Right lung (tissue), 5 donors: ENCODE measurements around the gene BMPER. TPM values are rescaled to one million over a fixed set of nuclear protein-coding genes. Genes with fewer than 3 reads are reported as not detected.

Experiments used
- DNase-seq, 2 donors: peaks; one replicate each; pipeline ENCODE4 v3.0.0-alpha.2; 2013
- polyA plus RNA-seq, 5 donors: library from polyadenylated mRNA; unstranded; fragments of 120-200 nt; gene quantifications; one replicate each; pipeline versions ENCODE4 v1.2.1 to v1.2.3, GENCODE V29; 2013; ENCODE audit warnings: inconsistent platforms in 1 of 5, low replicate concordance in 1 of 5; ENCODE audit not compliant: insufficient read length in 5 of 5, insufficient read depth in 1 of 5

BMPER gene
- polyA plus RNA-seq, 5 donors = 34.9 to 51.2 (median 41.7) TPM

DNA sequence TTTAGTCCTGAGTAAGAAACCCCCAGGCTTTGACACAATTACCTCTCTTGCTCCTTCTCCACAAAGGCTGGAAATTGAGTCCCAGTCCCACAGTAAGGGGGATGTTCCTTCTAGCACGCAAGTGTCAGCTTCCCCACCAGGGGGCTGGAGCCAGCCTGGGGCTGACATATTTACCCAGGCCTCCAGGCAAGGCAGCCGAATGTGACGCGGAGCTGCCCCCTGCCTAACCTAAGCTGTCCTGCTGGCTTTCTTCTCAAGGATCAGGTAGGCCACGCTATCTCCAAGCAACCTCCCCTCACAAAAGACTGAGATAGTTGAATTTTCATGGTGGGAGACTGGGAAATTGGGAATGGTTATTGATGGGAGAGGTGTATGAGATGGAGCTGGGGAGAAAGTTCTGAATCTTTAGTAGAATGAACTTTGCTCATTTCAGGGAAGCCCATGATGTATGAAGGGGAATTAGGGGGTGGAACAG lies 19.2 kb upstream of the BMPER start:
- DNase-seq = no peak

DNA sequence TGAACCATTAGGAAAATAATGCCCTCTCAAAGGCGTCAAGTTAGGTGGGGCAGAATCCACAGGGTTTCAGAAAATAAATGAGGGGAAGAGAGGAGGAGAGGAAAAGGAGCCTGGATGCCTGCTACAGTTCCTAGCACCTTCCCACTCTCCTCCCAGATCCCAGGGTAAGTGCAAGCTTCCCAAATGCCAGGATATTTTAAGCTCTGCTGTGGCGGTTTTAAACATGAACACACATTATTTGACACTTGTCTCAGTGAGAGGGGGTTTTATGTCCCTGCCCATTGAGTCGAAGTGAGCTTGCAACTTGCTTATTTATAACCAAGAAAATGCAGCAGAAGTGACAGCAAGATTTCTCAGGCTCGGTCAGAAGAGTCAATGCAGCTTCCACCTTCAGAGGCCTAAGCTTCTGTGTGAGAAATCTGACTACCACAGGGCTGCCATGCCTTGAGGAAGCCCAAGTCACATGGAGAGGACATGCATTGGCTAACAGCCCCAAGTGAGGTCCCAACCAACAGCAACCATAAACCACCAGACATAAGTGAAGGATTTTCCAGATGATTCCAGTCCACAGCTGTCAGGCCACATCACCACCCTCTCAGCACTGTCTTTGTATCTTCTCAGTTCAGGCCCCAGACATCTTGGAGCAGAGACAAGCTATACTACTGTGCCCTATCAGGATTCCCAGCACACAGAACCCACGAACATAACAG lies 17.9 kb upstream of the BMPER start:
- no peak for DNase-seq

DNA sequence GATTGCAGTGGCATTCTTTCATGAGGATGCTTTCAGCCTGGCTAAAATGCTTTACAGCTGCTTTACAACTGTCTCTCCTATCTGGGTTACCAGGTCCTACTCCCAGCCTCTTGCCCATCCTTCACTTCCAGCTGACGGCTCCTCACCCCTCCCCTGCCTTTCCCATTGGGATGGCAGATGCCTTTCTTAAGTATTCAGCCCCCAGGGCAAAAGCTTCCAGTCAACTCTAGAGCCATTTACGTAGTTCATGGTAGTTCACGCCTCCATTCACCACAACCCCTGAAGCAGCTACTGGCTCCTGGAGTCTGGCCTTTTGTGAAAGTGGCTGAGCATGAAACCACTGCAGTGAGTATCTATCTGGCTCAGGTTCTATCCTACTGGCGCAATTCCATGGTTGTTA lies 17.2 kb upstream of the BMPER start:
- no peak for DNase-seq

DNA sequence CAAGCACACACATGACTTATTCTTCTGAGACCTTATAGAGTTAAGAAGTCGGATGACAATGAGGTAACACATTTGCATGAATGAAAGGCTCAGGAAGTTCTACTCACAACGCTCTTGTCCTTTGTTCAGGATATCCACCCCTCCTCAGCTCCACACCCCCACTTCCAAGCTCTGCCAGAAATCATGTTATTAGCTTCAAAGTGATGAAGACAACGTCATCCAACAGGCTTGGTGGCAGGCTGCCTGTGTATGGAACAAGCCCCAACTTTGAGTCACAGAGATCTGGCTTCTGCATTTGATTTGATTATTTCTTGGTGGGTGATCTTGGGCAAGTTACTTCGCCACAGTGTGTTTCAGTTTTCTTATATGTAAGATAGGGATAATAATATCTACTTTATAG lies 12.4 kb upstream of the BMPER start:
- DNase-seq = no peak

DNA sequence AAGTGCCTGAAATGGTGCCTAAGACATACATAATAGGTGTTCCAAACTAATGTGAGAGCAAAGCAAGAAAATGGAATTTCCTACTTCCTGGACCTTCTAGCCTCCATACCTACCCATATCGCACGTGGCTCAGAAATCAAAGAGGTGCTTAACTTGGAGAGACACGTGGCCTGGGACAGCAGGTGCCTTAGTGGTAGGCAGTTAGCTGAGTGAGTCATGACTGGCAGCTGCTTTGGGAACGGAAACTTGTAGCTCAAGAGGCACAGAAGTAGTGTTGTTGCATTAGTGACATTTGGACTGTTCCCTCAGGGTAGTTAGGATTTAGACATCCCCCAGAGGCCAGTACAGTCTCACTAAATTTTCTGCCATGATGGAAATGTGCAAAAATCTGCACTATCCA lies 12.0 kb upstream of the BMPER start:
- DNase-seq = no peak

DNA sequence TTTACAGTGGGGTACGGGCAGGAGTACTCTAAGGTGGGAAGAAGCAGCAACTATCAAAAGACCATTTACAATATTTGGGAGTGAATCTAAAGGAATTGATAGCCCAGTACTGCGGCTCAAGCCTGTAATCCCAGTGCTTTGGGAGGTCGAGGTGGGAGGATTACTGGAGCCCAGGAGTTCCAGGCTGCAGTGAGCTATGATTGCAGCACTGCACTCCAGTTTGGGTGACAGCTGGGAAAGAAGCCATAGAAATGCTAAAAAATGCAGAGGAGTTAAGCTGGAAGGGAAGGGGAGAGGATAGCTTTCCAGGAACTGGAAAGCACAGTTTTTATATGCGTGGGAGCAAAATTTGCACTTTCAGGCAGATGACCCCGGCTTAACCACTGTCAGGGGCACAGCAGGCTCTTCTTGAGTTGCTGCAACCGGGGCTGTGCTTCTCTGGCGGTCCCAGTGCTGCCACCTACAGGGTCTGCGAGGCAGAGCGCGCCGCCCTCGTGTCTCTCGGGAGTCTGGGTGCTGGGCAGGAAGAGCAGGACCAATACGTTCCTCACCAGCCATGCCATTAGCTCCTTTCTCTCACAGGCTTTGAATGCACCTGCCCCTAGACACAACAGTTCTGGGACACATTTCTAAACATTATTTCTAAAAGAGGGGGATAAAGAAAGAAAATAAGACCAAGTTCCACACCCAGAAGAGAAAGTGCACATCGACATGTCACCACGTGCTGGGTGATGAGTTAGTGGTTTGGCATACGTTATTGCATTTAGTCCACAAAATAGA lies 10.1 kb upstream of the BMPER start:
- DNase-seq = peak; percentile 73 to 78

DNA sequence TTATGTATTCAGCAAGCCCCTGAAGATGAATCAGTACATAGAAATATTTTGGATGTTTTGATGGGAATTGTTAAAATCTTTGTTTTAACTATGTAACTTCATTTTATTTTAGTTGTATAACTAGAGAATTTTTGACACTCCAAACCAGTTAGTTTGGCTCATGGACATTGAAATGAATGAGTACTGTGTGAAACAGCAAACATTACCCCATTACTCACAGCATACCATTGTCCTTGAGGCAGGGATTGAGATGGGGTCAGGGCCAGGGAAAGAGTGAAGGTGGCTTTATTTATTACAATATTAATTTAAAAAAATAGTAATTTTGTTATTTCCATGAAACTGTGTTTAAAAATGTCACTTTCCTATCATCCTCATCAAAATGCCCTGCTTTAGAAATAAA lies 4.8 kb upstream of the BMPER start:
- no peak for DNase-seq

DNA sequence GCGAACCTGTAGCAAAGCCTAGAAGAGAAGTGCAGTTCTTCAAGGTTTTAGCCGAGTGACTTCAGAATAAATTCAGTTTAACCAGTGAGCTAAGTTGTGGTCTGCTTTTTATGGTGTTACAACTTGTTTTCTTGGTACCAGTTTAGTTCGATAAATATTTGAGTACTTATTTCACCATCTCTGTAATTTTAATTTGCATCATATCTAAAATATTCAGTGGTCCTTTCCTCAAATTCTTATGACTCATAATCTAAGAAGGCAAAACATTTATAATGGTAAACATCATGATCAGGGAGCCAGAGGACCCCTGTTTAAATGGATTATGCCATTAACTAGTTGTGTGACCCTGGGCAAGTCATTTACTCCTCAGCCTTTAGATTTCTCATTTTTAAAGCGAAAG lies 4.1 kb upstream of the BMPER start:
- DNase-seq = no peak

DNA sequence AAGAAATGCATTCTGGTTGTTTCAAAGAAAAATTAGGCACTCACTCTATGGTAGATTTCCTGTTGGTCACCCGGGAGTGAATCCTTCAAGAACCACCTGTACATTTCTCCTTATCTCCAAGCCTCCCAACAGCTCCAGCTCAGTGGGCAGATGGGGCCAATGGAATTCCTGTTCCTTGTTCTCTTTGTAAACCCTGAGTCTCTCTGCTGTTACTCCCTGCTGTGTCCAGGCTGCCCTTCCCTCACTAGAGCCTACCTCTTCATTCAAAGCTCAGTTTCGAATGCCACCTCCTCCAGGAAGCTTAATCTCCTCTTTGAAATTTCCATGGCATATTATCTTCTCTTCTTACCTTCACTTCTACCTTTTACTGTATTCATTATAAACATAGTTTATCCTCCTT lies 3.5 kb upstream of the BMPER start:
- no peak for DNase-seq

DNA sequence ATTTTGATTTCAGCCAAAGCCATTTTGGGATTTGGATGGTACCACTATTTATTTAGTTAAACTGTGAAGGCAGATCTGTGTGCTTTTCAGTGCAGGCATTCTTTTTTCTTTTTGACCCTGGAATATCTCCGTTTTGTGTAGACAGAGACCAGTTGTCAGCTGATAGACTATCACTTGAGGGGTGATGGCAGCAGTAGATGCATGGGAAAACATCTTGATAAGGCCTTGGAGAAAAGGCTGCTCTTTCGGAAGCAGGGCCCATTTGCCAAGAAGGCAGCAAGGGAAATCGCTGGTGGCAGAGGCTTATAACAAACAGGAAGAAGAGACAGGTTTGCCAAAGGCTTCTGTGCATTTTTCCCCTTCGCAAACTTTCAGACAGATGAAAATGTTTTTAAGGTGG lies 2.6 kb upstream of the BMPER start:
- DNase-seq = no peak

DNA sequence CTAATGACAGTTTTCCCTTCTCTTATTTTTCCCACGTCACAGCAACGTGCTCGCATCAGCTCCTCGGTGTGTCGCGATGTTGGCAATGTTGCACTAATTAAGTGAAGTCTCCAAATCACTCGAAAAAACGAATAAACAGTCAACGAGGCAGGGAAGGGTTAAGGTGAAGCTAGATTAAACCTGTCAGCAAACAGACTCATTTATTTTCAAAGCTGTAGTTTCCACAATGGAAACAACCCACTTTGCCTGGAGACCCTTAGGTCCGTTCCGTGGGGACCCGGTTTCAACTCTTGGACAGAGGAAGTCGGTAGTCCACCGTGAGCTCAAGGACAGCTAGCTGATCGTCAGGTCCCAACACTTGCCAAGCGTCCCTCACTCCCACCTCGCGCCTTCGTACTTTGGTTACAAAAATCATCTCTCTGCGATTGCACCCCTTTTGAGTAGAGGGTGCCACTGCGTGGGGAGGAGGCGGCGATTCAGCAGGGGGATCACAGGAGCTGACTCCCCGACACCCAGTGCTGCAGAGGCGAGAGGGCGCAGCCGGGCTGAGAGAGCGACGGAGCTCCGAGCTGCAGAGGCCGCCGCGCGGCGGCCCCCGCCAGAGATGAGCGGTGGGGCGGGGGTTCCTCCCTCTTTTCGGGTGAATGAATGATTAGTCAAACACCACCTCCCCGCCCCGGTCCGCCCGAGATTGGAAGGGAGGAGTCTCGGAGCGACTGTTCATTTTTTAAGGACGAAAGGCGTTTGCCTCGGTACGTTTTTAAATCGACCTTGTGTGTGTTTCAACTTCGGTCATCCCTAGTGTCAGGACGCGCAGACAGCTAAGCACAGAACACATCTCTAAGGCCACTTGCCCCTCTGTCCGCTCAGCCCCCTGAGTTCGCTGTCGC lies 1.3 kb upstream of the BMPER start:
- peak; percentile 58 to 62 for DNase-seq

DNA sequence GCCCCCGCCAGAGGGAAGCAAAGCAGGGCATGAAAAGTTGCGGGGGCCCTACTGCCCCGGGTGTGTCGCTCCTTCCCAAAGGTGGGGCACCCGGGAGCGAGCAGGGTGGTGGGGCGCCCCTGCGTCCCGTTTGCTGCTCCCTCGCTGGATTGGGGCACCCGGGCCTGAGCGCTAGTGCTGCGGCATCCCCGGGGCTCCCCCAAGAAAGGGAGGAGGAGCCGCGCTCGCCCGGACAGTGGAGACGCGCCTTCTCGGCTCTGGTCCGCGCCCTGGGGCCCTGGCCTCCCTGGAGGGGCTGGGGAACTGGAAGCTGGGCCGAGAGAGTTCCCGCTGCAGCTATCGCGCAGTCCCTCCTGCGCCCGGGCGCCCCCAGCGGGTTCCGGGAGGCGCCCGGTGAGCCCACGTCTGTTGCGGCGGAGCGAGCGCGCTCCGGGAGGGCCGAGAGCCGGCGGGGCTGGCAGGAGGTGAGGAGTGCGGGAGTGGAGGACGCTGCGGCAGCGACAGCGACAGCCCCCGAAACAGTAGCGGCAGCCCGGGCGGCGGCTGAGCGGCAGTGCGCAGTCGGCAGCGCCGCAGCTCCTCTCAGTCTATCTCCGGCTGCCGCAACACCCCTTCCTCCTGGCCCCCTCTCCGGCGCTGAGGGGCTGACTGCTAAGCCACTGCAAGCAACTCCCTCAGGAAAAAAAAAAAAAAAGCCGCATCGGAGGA lies 504 bp upstream of the BMPER start:
- peak; percentile 68 to 78 for DNase-seq

DNA sequence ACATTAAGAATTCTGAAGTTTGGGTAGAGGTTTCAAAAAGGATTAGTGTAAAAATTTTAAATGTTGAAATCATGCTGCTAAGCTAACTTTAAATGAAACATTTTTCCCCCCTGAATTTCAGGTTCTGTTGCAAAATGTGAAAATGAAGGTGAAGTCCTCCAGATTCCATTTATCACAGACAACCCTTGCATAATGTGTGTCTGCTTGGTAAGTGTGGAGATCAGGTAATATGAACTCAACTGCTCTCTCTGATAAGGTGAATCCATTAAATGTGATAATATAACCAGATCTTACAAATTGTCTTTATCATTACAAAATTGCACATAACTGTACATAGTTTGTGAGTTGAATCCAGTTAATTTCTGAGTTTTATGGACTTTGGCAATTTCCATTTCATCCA lies 1.4 kb downstream of the BMPER start:
- DNase-seq = no peak

DNA sequence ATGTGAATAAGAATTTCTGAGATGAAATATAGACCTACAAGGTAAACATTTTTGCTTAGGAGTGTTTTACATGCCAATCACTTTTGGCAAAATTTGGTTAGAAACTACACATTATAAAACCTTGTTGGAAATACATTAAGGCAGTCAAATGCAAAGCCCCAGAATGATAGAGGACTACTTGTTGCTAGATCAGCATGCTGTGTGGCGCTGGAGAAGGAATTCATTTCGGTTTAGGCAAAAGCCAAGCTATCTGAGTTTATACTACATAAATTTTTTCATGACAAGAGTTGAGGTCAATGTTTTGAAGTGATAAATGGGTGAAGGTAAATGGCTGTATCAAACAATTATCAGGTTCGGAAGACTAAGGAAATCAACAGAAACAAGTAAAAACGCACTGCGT lies 2.3 kb downstream of the BMPER start:
- no peak for DNase-seq

DNA sequence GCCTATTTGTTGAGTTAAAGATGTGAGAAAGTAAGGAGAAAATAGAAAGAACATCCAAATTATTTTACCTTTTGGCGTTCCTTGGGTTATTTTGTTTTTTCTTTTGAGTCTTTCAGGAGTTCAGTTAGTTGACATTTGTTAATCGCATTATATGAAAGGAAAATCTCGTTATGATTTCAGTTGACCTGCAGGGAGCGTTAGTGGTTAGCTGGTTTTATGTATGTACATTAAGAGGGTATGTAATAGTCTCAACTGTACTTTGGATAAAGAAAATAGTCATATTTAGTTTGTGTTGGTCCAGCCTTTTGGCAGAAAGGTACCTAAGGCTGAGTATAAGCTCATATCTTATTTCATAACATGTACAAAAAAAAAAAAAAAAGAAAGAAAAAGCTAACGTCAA lies 4.0 kb downstream of the BMPER start:
- no peak for DNase-seq

DNA sequence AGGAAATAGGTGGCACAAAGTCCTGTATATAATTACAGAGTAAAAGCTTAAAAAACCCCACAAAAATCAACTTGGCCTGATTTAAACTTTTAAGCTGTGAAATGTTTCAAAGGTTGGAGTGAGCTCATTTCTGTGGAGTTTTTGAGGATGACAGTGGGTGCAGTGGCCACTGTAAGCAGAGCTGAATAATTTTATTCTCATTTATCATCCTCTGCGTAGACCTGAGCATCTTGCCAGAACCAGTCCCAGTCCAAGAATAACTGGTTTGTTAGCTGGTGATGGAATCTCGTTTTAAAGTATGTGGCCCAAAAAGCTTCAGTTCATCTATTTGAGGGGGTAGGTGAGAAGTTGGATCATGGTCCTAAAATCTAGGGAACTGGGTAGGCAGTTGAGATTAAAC lies 4.4 kb downstream of the BMPER start:
- DNase-seq = no peak

DNA sequence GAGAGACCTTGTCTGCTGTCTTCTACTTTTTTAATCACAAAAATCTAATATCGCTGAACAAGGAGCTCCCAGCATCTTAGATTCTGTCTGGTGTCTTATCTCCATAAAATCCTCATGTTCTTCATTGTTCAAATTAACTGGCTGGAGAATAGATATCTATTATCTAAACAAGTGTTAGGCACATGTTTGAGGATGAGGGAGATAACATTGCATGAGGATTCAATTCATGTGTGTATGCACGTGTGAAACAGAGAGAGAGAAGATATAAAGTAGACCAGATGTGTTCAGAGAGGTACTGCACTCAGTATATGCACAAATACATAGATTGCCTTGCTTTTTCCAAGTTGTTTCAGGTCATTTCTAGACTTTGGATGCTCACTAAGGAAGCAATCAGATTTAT lies 5.4 kb downstream of the BMPER start:
- DNase-seq = no peak

DNA sequence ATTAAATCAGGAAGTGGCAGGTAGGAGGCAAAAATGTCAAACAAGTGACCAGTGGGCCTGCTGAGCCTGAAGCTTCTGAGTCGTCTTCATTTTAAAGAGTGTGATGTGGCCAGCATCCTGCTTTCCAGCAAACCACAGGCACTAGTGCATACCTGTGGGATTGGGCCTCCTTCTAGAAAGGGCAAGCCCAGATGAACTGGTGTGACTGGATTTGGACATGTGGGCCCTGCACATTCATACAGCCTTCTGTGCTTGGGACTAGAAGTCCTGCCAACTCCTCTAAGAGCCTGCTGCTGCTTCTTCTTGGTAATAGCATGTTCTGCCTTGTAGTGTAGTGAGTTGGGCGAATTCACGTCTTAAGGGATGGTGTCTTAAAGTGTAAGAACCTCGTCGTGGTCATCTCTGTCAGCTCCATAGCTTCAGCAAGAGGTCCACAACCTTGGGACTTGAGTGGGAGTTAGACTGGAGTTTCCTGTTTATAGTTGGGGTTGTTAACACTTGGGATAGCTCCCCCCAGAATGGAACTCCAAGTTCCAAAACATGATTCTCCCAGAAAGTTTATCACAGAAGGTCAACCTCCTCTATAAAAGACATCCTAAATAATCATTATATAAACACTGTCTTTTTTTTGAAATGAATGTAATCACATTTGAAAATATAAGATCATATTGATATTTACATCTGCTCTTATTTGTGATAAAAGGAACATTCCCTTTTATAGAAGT lies 11.2 kb downstream of the BMPER start:
- no peak for DNase-seq

DNA sequence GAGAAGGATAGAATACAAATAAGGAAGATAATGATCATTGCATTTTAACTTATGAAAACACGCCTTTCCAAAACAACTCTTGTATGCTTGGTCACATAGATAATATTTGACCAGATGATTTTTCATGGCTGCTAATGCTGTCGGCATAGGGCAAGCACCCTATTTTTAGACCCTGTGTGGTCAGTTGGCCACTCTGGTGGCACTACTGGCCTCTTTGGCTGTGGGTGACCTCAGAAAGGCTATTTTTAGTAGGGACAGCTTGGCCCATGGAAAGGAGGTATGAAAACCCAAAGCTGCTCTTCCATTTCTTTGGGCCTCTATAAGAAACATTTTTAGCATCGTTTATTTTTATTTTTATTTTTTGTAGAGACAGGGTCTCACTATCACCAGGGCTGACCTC lies 12.3 kb downstream of the BMPER start:
- DNase-seq = no peak

DNA sequence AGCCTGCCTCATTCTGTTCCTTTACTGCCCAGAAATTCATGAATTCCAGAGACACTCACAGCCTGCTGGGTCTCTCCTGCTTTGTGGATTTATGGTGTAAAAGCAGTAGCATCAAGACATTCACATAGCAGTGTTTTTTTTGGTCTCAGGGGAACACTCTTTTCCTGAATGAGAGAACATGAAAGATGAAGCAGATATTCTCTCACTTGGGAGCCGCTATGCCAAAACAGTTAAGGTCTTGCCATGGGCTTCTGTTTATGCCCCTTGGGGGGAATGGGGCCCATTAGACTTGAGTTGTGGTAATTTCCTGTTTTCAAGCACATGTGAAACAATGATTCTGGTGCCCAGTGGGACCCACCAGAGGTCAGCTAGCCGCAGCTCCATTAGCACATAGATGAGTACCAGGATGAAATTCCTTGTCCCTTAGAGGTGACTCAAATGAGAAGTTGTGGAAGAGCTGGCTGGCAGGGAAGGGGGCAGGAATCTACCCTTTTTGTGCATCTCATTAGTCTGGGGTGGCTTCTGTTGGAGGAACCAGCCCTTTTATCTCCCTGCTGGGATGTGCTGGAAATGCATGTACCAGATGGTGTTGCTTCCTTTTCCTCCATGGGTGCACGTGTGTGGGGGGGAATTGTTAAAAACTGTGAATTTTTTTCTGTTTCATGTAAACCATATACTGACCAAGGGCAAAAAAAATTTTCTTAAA lies 13.3 kb downstream of the BMPER start:
- no peak for DNase-seq
